ENCODE results near the gene MRPS7.

DNA sequence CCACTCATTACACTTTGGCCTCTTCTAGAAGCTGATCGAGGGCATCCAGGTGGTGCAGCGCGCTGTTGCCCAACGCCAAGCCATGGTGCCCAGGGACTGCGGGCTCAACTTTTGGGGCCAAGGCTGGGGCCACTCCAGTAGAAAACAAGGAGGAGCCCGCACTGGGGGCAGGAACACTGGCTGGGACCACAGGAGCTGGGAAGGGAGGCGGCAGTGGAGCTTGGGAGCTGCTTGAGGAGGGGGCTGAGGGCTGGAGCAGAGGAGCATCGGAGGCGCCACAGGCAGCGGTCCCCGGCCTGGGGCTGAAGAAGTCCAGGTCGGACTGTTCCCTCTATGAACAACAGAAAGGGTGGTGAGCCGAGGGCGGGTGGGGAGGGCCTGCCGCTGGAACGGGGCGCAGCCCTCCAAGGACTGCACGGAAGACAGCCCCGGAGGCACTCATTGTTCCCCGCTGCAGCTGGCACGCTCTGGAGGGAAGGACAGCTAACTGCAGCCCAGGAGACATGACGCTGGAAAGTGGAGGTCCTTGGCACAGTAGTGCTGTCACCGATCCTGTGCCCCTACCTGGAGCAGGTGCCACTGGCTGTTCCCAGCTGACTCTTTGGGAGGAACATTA, 21.8 kb upstream of the MRPS7 start:
- TF ChIP-seq, protein P1, sequence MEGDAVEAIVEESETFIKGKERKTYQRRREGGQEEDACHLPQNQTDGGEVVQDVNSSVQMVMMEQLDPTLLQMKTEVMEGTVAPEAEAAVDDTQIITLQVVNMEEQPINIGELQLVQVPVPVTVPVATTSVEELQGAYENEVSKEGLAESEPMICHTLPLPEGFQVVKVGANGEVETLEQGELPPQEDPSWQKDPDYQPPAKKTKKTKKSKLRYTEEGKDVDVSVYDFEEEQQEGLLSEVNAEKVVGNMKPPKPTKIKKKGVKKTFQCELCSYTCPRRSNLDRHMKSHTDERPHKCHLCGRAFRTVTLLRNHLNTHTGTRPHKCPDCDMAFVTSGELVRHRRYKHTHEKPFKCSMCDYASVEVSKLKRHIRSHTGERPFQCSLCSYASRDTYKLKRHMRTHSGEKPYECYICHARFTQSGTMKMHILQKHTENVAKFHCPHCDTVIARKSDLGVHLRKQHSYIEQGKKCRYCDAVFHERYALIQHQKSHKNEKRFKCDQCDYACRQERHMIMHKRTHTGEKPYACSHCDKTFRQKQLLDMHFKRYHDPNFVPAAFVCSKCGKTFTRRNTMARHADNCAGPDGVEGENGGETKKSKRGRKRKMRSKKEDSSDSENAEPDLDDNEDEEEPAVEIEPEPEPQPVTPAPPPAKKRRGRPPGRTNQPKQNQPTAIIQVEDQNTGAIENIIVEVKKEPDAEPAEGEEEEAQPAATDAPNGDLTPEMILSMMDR (IDR thresholded peaks at IDR 0.05) = no peak
- TF ChIP-seq POLR2AphosphoS5 (IDR thresholded peaks at IDR 0.05) = no peak
- TF ChIP-seq POLR2A (IDR thresholded peaks at IDR 0.05) = no peak

All from prostate gland (tissue), 2 donors.